CD4-positive, alpha-beta T cell treated with Interleukin-17A for 4 hours (primary cell): ENCODE data around the gene PDE11A.

Experiments used
- DNase-seq: peaks from one replicate; pipeline ENCODE4 v3.0.0-alpha.2; 2020; ENCODE audit warnings: mixed read lengths

The PDE11A gene

DNA sequence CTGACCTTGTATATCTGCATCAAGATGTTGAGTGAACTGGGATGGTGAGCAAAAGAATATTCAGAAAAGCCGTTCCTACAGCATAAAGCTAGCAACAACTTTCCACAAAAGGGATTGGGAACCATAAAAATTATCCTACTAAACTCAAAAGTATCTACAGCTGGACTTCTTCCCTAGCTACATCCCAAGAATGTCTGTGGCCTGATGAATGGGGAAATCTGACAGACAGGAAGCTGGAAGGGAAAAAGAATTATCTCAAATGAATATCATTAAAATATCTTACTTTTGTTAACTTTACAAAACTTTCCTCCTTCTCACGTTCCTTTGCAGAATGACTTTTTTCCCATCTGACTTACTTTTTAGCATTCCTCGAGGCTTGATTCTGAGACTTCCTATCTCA, 150.9 kb downstream of the PDE11A start:
- no peak for DNase-seq

DNA sequence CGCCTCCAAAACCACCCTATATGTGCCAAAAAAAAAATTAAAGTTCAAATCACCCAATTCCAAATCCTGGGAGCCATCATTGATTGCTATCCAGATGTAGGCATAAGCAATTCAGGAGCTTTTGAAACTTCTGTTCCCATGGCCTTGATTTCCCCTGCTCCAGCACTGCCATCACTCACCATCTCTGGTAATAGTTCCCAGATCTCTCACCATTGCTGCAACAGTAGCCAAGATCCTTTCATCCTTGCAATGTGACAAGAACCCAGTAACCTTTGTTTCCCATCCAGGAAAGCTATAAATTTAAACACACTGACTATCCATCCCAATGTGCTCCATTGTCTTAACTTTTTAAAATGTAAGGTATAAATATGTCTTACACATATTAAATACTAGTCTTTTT, 155.4 kb downstream of the PDE11A start:
- no peak for DNase-seq

DNA sequence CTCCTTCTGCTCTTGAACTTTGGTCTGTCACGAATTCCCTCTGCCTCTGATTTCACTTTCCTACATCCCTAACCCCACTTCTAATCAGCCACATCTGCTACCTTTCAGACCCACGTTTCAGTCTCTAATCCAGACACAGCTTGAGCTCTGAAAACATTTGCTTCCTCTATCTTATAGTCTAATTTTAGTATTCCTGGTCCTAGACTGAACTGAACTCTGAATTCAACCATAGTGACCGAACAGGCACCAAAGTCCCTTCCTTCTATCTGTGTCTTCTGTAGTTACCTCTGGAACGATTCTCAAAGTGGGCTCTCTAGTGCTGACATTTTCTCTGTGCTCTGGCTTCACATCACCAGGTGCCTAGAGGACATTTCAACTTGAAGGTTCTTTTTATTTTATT, 156.2 kb downstream of the PDE11A start:
- DNase-seq = no peak

DNA sequence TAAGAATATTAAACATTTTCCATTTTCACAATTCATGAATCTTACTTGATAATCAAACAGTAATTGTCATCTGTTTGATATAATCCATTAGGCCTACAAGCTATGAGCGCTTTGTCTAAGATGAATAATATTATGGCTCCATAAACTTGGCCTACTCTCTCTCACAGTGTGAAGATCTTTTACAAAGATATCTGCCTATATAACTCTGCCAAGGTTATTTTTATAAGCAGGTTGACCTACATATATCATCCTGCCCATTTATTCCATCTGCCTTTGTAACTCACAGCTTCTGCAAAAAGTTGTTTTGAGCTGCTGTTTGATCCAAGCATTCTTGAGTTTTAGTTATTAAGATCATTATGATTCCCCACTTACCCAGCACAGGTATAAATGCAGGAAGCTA, 158.3 kb downstream of the PDE11A start:
- DNase-seq = no peak

DNA sequence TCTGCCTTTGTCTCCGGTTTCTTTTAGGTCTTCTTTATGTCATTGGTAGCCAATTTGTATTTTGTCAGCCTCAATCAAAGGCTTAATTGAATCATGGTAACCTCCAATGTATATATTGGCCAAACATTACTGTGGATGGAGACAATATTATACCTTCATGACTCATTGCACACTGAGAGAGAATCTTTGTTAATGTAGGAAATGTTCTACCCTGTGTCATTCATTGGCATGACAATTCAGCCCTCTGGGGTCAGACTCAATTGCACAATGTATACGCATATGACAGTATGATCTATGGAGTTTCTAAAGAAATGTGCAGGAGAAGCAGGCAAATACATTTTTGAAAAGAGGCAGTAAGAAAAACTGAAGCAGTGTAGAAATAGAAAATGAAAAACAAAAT, 162.6 kb downstream of the PDE11A start:
- DNase-seq = no peak

DNA sequence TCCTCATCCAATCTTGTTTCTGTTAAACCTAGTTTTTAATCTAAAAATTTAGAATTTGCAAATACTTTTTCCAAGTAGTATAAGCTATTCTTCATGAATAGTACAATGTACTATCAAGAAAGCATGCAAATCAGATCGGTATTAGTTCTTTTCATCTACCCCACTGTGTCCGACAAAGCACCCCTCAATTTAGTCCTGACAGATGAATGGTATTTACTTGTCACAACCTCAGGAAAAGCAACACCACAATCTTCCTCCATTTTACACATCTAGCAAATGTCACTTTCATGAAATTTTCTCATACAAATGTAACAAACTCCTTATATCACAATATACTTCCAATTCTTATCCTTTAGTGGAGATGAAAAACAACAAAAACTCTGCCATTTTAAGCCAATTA, 163.8 kb downstream of the PDE11A start:
- no peak for DNase-seq

DNA sequence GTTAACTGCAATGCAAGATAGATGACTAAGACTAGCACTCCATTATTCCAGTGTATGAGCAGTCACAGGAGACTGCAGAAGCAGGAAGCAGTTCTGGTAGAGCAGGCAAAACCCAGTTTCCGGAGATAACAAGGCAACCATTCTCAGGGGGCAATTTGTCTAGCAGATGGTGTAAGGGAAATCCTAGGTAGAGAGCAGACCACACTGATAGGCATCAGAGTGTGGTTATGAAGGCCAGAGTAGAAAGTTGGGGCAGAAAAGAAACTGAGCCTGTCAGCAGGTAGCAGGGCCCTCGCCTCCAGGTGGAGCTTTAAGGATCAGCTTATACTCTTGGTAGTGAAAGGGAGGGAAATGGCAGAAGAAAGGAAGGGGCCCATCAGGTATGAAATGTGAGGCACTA, 164.4 kb downstream of the PDE11A start:
- no peak for DNase-seq

DNA sequence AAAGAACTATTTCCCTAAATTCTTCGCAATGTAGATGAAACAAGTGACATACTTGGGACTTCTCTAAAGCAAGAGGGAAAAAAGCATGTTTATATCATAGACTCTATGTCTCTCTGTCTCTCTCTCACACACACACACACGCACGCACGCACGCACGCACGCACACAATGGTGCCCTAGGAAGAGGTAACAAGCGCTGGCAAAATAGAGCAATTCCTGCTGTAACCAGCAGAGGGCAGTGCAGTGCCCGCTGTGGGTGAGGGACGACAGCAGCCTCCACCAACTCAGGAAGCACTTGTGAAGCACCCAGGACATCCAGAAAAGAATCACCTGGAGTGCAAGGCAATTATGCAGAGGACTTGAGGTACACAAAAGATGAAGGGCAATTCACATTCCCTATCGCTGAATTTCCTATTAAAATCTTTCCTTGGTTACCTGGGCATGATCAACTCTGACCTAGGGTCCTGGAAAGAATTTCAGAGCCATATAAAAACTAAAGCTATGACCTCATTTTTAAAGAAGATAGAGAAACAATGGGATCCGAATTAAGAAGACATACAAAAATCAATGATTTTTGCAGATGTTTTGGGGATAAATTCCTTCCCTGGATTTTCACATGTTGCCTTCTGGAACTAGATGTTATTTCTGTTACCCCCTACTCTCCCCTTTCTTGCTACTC, 166.4 kb downstream of the PDE11A start:
- peak; percentile 51 for DNase-seq

DNA sequence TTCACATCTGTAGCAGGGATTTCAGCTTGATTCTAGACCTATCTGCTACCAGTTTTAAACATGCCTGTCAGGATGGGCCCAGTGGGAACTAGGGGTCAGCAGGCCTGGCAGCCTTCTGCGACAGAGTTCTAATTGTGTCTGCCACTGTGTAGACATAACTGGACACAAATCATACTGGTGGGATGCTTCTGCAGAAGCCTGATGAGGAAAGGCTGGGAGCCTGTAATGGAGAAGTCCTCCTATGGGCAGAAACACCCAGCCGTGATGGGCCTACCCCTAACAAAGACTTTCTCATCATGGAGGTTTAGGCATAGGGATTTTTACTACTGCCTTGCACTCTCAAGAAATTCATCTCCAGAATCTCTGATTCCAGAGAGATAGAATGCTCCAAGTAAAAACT, 166.9 kb downstream of the PDE11A start:
- DNase-seq = no peak

DNA sequence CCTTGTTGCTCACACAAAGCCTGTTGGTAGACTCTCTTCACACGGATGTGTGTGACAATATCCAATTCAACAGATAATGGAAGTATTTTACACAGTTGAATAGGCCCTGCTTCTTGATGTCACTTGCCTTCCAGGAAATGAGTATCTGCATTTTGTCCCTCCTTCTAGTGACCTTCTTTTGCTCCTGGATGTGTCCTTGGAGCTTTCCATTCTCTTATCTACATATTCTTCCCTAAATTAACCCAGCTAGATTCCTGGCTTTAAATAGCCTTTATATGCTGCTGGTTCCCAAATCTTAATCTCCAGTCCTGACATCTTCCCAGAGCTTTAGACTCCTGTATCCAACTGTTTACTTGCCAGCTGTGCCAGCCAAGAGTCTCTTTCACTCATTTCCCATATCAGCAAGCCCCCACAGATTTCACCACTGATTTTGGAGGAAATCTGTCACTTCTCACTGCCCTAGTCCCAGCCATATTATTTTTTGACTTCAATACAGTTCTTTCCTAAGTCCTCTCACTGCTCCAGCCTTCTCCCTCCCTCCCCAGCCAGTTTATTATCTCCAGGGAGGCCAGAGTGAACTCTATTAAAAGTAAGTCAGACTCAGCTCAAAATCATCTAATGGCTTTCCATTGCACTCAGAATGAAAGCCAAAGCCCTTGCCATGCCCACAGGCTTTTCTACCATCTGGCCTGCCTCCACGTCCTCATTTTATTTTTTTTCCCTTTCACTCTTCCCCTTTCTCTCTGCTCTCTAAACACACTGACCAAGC, 170.0 kb downstream of the PDE11A start:
- no peak for DNase-seq

DNA sequence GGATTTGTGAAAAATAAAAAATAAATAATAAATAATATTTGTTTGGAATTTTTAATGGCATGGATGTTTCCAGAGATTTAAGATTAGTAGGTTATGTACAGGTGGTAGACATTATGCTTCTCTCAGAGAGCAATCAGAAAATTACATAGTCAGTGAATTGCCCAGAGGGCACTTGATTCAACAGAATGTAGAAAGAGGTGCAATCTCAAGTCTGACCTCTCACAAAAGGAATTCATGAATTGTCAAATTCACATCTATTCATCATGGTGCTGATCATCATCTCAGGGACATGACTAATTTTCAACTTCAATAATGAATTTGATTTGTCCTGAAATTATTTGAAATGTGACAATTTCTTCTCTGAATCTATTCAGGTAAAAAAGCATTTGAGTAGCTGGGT, 172.5 kb downstream of the PDE11A start:
- no peak for DNase-seq

DNA sequence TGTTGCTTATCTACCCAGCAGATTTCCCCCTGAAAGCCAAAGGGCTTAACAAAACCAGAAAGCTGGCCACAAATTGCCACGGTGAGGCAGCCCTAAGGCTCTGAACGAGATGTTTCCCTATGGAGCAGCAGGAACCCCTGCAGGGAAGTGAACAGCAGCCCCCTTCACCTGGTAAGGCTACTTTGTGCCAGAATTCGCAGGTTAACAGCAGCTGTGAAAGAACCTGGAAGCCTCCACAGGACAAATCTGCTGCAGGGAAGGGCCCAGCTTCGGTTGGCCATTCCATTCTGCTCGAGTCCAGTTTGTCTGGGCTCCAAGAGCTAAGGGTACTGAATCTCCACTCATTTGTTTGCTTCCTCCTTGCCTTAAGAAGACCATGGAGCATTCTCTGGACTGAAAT, 175.3 kb downstream of the PDE11A start:
- DNase-seq = no peak

DNA sequence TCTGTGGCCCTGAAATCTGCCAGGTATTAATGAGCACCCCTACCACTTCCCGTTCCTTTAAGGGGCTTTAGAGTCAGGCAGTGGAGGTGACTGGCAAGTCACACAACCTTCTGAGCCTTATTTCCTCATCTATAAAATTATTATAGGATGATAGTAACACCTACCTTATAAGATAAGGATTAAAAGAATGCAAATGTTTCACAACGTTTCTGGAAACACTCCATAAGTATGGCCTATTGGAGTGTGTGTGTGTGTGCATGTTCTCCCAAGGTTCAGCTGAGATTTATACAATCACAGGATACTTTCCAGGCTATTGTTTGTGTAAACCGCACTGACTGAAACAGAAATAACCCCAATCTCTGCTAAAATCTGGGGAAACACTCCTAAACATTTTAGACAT, 176.0 kb downstream of the PDE11A start:
- no peak for DNase-seq

DNA sequence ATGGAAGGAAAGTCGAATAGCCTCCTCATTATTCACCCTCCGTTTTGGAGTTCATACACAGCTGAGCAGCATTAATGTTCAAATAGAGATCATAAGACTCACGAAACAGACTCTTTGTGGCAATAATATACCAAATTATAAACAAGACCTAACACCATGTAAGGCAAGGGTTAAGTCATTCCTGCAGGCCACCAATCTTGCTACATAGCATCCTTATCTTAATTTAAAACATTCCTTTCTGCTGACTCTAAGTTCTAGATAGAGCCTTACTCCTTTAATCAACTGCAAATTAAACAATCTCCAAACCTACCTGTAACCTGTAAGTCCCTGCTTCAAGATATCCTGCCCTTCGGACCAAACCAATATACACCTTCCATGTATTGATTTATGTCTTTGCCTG, 178.0 kb downstream of the PDE11A start:
- no peak for DNase-seq

DNA sequence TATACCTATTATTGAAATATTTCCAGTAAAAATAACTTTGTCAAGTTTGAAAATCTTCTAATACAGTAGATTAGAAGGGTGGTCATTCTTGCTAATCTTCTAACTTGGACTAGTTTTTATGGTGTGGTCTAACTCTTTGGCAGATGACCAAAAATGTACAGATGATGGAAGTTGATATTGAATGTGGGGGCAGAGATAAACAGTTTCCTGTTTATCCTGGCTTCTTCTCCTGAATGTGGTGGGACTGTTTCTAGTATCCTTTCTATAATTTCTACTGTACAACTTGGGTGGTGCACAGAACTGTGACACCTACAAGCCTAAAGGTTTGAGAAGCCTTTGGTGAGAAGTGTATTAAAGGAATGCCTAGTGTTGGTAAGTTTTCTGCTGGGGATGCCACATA, 178.7 kb downstream of the PDE11A start:
- DNase-seq = no peak

DNA sequence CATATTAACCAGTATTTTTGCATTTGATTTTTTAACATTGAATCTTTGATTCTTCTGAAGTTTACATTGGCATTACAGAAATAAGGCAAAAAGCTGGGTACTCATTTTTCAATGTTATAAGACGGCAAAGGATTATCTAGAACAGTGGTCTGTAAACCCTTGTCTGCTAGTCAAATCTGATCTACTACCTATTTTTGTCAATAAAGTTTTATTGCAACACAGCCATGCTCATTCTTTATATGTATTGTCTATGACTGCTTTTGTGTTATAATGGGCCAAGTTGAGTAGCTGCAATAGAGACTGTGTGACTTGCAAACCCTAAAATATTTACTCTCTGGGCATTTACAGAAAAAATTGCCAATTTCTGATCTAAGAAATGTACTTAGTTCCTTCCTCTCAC, 181.0 kb downstream of the PDE11A start:
- no peak for DNase-seq

DNA sequence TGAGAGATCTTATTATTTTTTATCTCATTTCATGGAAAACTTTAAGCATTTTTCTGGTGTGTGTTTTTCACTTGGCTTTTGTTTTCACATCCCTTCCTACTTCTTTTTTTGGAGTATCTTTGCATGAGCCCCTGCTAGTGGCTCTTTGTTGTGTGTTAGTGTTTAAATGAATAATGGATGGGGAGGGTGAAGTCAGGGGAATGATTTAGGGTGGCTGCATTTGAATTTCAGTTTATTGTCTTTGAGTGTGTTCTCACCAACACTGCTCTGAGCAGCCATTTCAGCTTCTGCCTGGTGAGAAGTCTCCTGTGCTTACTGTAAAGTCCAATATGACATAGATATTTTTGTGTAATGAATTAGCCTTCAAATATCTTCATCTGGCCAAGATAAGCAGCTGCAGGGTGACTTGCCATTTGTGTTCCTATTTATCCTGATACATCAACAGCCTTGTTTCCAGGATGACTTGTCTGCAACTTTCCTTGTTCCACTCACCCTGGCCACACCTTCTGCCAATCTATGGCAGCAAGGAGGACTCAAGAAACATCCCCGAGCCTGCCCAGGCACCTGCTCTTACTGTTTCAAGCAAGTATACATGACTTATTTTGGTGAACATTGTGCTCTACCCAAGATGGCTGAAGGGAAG, 182.6 kb downstream of the PDE11A start:
- DNase-seq = no peak

DNA sequence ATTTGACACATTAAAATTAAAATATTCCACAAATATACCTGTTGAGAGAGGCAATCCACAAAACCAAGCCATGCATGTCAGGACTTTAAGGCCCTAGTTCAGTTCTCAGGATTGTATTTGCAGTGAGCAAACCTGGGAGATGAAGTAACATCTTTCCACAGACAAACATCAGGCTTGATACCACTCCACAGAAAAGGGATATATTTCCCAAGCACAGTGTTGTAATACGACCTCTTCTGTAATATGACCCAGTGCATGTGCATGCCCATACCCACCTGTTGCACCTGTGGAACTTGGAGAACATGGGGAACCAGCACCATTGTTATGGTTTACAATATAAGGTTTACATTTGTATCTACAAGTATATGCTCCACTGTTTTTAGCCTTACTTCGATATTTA, 184.0 kb downstream of the PDE11A start:
- no peak for DNase-seq

DNA sequence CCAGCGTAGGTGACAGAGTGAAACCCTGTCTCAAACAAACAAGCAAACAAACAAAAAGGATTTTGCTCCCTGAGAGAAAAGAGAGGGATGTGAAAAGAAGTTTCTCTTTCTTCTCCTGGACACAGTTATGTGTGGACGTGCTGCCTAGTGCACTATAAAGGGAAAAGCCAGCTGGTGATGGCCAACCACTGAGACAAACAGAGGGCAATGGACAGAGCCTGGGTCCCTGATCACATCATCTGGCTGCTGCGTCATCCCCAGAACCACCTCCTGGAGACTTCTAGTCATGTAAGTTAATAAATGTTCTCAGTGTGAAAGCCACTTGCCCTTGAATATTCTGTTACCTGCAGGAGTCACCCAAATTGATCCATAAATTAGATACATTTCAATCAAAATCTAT, 184.9 kb downstream of the PDE11A start:
- DNase-seq = no peak

DNA sequence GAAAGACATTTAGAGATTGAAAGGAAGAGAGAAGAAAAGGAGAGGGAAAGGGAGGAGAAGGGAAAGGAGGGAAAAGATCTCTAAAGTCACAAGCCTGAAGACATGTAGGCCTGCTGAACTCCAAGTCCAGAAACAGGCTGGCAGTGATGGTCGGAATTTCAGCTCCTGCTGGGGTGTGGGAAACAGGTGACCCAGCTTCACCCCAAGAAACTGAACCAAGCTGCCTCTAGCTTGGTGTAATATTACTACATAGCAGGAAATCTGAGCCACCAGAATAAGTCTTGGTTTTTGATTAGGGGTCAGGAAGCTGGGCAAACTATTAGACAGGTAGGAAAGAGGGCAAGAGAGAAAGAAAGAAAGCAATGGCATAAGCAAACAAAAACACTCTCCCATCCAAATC, 185.8 kb downstream of the PDE11A start:
- no peak for DNase-seq

DNA sequence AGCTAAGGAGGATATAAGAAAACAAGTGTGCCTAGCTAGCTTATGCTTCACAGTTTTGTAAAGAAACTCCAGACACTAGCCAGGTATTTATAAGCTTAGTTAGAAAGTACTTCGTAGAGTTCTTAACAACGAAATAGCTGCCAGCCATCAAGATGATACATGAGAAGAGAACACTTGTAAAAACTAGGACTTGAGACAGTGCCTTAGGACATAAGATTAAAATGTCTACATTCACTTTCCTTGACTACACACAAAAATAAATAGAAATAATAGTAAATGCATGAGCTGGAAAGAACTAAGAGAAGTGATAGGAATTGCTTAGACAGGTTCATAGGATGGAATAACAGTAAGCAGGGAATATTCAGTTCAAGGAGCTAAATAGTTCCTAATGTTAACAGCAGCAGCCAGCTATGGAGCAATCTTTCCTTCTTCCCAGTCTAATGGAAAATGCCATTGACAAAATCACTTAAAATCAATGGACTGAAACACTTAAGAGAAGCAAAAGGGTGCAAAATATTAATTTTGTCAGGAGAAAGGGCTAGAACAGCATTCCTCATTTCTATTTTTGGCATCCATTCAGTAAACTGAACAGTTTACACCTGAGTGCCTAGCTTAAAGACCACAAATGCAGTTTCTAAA, 186.6 kb downstream of the PDE11A start:
- DNase-seq = no peak

DNA sequence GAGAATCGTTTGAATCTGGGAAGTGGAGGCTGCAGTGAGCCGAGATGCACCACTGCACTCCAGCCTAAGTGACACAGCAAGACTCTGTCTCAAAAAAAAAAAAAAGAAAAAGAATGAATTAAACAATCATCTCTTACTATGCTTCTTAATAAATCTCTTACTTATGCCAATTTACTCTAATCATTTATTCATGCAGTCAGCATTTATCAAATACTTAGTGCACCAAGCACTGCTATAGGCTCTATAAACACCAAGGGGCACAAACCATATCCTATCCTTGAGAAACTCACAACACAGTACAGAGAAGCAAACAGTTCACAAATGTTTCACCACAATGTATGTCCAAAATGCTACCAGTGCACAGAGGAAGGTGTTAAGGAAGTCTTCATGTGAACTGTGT, 189.4 kb downstream of the PDE11A start:
- no peak for DNase-seq

DNA sequence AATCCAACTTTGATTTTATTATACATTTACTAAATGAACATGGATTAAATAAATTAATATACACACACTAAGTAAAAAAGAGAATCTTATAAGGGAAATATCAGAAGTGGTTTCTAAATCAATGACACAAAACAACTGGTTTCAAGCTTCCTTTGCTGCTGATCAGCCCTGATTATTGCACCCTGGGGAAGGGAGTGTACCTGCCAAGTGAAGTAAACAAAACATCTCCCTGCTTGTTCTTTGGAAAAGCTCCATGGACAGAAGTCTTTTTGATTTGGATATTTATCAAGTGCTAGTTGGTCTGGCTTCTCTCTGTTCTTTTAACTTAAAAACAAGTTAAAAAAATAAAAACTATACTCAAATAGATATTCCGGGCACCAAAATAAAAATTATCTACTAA, 190.1 kb downstream of the PDE11A start:
- DNase-seq = no peak

DNA sequence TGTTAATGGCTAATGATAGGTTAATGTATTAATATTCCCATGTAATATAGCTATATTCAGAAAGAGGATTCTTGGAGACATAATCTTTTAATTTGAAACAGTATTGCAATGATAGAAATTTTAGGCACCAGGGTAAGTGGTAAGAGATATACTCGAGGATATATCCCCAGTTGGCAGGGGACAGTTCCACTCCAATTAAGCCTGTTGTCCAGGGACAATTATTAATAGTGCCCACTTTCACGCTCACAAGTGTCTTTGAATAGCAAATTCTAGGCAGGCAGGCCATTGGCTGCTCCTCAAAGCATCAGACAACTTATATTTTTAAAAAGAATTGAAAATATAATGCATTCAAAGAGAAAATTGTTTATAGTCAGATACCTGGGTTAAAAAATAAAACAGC, 190.7 kb downstream of the PDE11A start:
- no peak for DNase-seq
